ENCODE results near the gene RAP1GAP2. TPM values are rescaled to one million over a fixed set of nuclear protein-coding genes. Genes with fewer than 3 reads are reported as not detected.
A peak's percentile ranks its signal among the peaks of the same experiment; 100 is the strongest.
"Not testable (repeated sequence)": the region's sequence is repeated elsewhere in the genome, so short reads cannot be mapped to it uniquely, and the experiment has no call there.

The RAP1GAP2 gene
- polyA plus RNA-seq, 1 donor: 21.3 TPM

- DNase-seq: no peak
- WGBS (ENCODE audit: insufficient coverage, low lambda C conversion rate): no CpG with 5 or more reads among the region's 5 CpGs
- Histone ChIP-seq H3K4me1 (ENCODE audit: control insufficient read depth, insufficient read depth, low read length) (no peaks in the 10 kb centered on the region), H3K27me3 (ENCODE audit: control insufficient read depth, insufficient read depth, low read length) (no peaks in the 10 kb centered on the region), H3K36me3 (ENCODE audit: control insufficient read depth, insufficient read depth, low read length) (no peaks in the 10 kb centered on the region), H3K4me3 (ENCODE audit: low read length) (no peak overlapping the region), H3K9me3 (ENCODE audit: control insufficient read depth, low read depth, low read length) (no peaks in the 10 kb centered on the region), H3K27ac (ENCODE audit: low read length) (no peak overlapping the region)
Observed at GRCh38 chr17:2881295-2881694, 85.1 kb downstream of the RAP1GAP2 start.

GRCh38 chr17:2883544-2884213 is 87.4 kb downstream of the RAP1GAP2 start:
- H3K4me3 ChIP-seq (ENCODE audit: low read length): no peak overlapping the region
- H3K36me3 ChIP-seq (ENCODE audit: control insufficient read depth, insufficient read depth, low read length): no peaks in the 10 kb centered on the region
- no peaks in the 10 kb centered on the region for H3K27me3 ChIP-seq (ENCODE audit: control insufficient read depth, insufficient read depth, low read length)
- no CpG with 5 or more reads among the region's 10 CpGs for WGBS (ENCODE audit: insufficient coverage, low lambda C conversion rate)
- DNase-seq: no peak
- H3K4me1 ChIP-seq (ENCODE audit: control insufficient read depth, insufficient read depth, low read length): no peaks in the 10 kb centered on the region
- no peak overlapping the region for H3K27ac ChIP-seq (ENCODE audit: low read length)
- no peaks in the 10 kb centered on the region for H3K9me3 ChIP-seq (ENCODE audit: control insufficient read depth, low read depth, low read length)

- no peaks in the 10 kb centered on the region for H3K27me3 ChIP-seq (ENCODE audit: control insufficient read depth, insufficient read depth, low read length)
- H3K4me3 ChIP-seq (ENCODE audit: low read length): no peak overlapping the region
- peaks cover 3% of the 10 kb centered on the region for H3K4me1 ChIP-seq (ENCODE audit: control insufficient read depth, insufficient read depth, low read length)
- no peak for DNase-seq
- H3K36me3 ChIP-seq (ENCODE audit: control insufficient read depth, insufficient read depth, low read length): no peaks in the 10 kb centered on the region
- whole genome bisulfite sequencing (ENCODE audit: insufficient coverage, low lambda C conversion rate): no CpG with 5 or more reads among the region's 9 CpGs
- H3K27ac ChIP-seq (ENCODE audit: low read length): no peak overlapping the region
- no peaks in the 10 kb centered on the region for H3K9me3 ChIP-seq (ENCODE audit: control insufficient read depth, low read depth, low read length)
Observed at GRCh38 chr17:2885733-2886132, 89.5 kb downstream of the RAP1GAP2 start.

GRCh38 chr17:2888326-2888725 is 92.1 kb downstream of the RAP1GAP2 start:
- DNase-seq: no peak
- WGBS (ENCODE audit: insufficient coverage, low lambda C conversion rate): 89% methylated on average over 4 of the region's 9 CpGs
- Histone ChIP-seq H3K36me3 (ENCODE audit: control insufficient read depth, insufficient read depth, low read length) (no peaks in the 10 kb centered on the region), H3K27me3 (ENCODE audit: control insufficient read depth, insufficient read depth, low read length) (no peaks in the 10 kb centered on the region), H3K4me3 (ENCODE audit: low read length) (no peak overlapping the region), H3K9me3 (ENCODE audit: control insufficient read depth, low read depth, low read length) (no peaks in the 10 kb centered on the region), H3K4me1 (ENCODE audit: control insufficient read depth, insufficient read depth, low read length) (peaks cover 7% of the 10 kb centered on the region), H3K27ac (ENCODE audit: low read length) (no peak overlapping the region)

- H3K4me3 ChIP-seq (ENCODE audit: low read length): no peak overlapping the region
- no peaks in the 10 kb centered on the region for H3K36me3 ChIP-seq (ENCODE audit: control insufficient read depth, insufficient read depth, low read length)
- H3K27ac ChIP-seq (ENCODE audit: low read length): no peak overlapping the region
- DNase-seq: no peak
- H3K9me3 ChIP-seq (ENCODE audit: control insufficient read depth, low read depth, low read length): no peaks in the 10 kb centered on the region
- H3K27me3 ChIP-seq (ENCODE audit: control insufficient read depth, insufficient read depth, low read length): no peaks in the 10 kb centered on the region
- no CpG with 5 or more reads among the region's 8 CpGs for WGBS (ENCODE audit: insufficient coverage, low lambda C conversion rate)
- peaks cover 10% of the 10 kb centered on the region for H3K4me1 ChIP-seq (ENCODE audit: control insufficient read depth, insufficient read depth, low read length)
Observed at GRCh38 chr17:2889256-2889655, 93.0 kb downstream of the RAP1GAP2 start.

- H3K27me3 ChIP-seq (ENCODE audit: control insufficient read depth, insufficient read depth, low read length); H3K27ac ChIP-seq (ENCODE audit: low read length); DNase-seq; H3K4me3 ChIP-seq (ENCODE audit: low read length); H3K36me3 ChIP-seq (ENCODE audit: control insufficient read depth, insufficient read depth, low read length); H3K9me3 ChIP-seq (ENCODE audit: control insufficient read depth, low read depth, low read length): not testable (repeated sequence)
- H3K4me1 ChIP-seq (ENCODE audit: control insufficient read depth, insufficient read depth, low read length): peaks cover 22% of the 10 kb centered on the region
- WGBS (ENCODE audit: insufficient coverage, low lambda C conversion rate): no CpG with 5 or more reads among the region's 10 CpGs
Observed at GRCh38 chr17:2890778-2891177, 94.5 kb downstream of the RAP1GAP2 start.

GRCh38 chr17:2892305-2892971 is 96.2 kb downstream of the RAP1GAP2 start:
- Histone ChIP-seq H3K4me3 (ENCODE audit: low read length) (no peak overlapping the region), H3K9me3 (ENCODE audit: control insufficient read depth, low read depth, low read length) (no peaks in the 10 kb centered on the region), H3K27ac (ENCODE audit: low read length) (peak overlapping the region; percentile 2), H3K4me1 (ENCODE audit: control insufficient read depth, insufficient read depth, low read length) (peaks cover 23% of the 10 kb centered on the region), H3K36me3 (ENCODE audit: control insufficient read depth, insufficient read depth, low read length) (no peaks in the 10 kb centered on the region), H3K27me3 (ENCODE audit: control insufficient read depth, insufficient read depth, low read length) (no peaks in the 10 kb centered on the region)
- DNase-seq: peak in 1 of 2 donors; percentile 47
- WGBS (ENCODE audit: insufficient coverage, low lambda C conversion rate): 83% methylated on average over 1 of the region's 8 CpGs

GRCh38 chr17:2893422-2893914 is 97.2 kb downstream of the RAP1GAP2 start:
- Histone ChIP-seq H3K36me3 (ENCODE audit: control insufficient read depth, insufficient read depth, low read length) (no peaks in the 10 kb centered on the region), H3K4me1 (ENCODE audit: control insufficient read depth, insufficient read depth, low read length) (peaks cover 28% of the 10 kb centered on the region), H3K27me3 (ENCODE audit: control insufficient read depth, insufficient read depth, low read length) (no peaks in the 10 kb centered on the region), H3K27ac (ENCODE audit: low read length) (no peak overlapping the region), H3K9me3 (ENCODE audit: control insufficient read depth, low read depth, low read length) (no peaks in the 10 kb centered on the region), H3K4me3 (ENCODE audit: low read length) (no peak overlapping the region)
- no peak for DNase-seq
- WGBS (ENCODE audit: insufficient coverage, low lambda C conversion rate): no CpG with 5 or more reads among the region's 20 CpGs

- DNase-seq: peak; percentile 85 to 88
- H3K4me1 ChIP-seq (ENCODE audit: control insufficient read depth, insufficient read depth, low read length): peaks cover 33% of the 10 kb centered on the region
- H3K27ac ChIP-seq (ENCODE audit: low read length): peak overlapping the region; percentile 81
- no peaks in the 10 kb centered on the region for H3K27me3 ChIP-seq (ENCODE audit: control insufficient read depth, insufficient read depth, low read length)
- no peaks in the 10 kb centered on the region for H3K9me3 ChIP-seq (ENCODE audit: control insufficient read depth, low read depth, low read length)
- whole genome bisulfite sequencing (ENCODE audit: insufficient coverage, low lambda C conversion rate): no CpG with 5 or more reads among the region's 17 CpGs
- H3K4me3 ChIP-seq (ENCODE audit: low read length): peak overlapping the region; percentile 30
- no peaks in the 10 kb centered on the region for H3K36me3 ChIP-seq (ENCODE audit: control insufficient read depth, insufficient read depth, low read length)
Observed at GRCh38 chr17:2894782-2895181, 98.5 kb downstream of the RAP1GAP2 start.

GRCh38 chr17:2897605-2898004 is 101.4 kb downstream of the RAP1GAP2 start:
- H3K4me1 ChIP-seq (ENCODE audit: control insufficient read depth, insufficient read depth, low read length): peaks cover 47% of the 10 kb centered on the region
- no peaks in the 10 kb centered on the region for H3K27me3 ChIP-seq (ENCODE audit: control insufficient read depth, insufficient read depth, low read length)
- H3K4me3 ChIP-seq (ENCODE audit: low read length): no peak overlapping the region
- DNase-seq: no peak
- no CpG with 5 or more reads among the region's 11 CpGs for WGBS (ENCODE audit: insufficient coverage, low lambda C conversion rate)
- no peak overlapping the region for H3K27ac ChIP-seq (ENCODE audit: low read length)
- peaks cover 3% of the 10 kb centered on the region for H3K9me3 ChIP-seq (ENCODE audit: control insufficient read depth, low read depth, low read length)
- no peaks in the 10 kb centered on the region for H3K36me3 ChIP-seq (ENCODE audit: control insufficient read depth, insufficient read depth, low read length)

Measured in large intestine (tissue), 3 donors.